Loucy (cell line): ENCODE data around the gene EZR.

Experiments used
- H2AFZ ChIP-seq: fragments of 200-600 bp; sonication (generic); 2 replicates; pipeline ENCODE4 v1.6.0; 2016; ENCODE audit warnings: antibody characterized with exemption, mild to moderate bottlenecking, low read length, moderate library complexity
- H3F3A ChIP-seq: fragments of 200-600 bp; 2 replicates; pipeline ENCODE4 v1.6.0; 2016; ENCODE audit warnings: antibody characterized with exemption, low read depth, mild to moderate bottlenecking
- H3K27me3 ChIP-seq: fragments of 200-600 bp; sonication (generic); 2 replicates; pipeline ENCODE4 v1.6.1; 2014; ENCODE audit warnings: low read length, mild to moderate bottlenecking; ENCODE audit not compliant: insufficient read depth, poor library complexity, severe bottlenecking
- H3K36me3 ChIP-seq: fragments of 200-600 bp; sonication (generic); 2 replicates; pipeline ENCODE4 v1.6.1; 2016; ENCODE audit warnings: low read length; ENCODE audit not compliant: insufficient read depth
- H3K4me1 ChIP-seq: fragments of 200-600 bp; sonication (generic); 2 replicates; pipeline ENCODE4 v1.5.1; 2014; ENCODE audit warnings: low read length, mild to moderate bottlenecking; ENCODE audit not compliant: insufficient read depth, poor library complexity, severe bottlenecking
- H3K4me2 ChIP-seq: fragments of 200-600 bp; sonication (generic); 2 replicates; pipeline ENCODE4 v1.6.0; 2014; ENCODE audit warnings: antibody characterized with exemption, low read length, low read depth, mild to moderate bottlenecking; ENCODE audit not compliant: poor library complexity, severe bottlenecking
- H3K4me3 ChIP-seq: fragments of 200-600 bp; sonication (generic); 2 replicates; pipeline ENCODE4 v1.5.1; 2014; ENCODE audit warnings: low read length, mild to moderate bottlenecking, mixed read lengths; ENCODE audit not compliant: poor library complexity, severe bottlenecking
- H3K79me2 ChIP-seq: fragments of 200-600 bp; sonication (generic); 2 replicates; pipeline ENCODE4 v1.6.1; 2014; ENCODE audit warnings: low read length; ENCODE audit not compliant: insufficient read depth
- H3K9ac ChIP-seq: fragments of 200-600 bp; sonication (generic); 2 replicates; pipeline ENCODE4 v1.6.0; 2014; ENCODE audit warnings: mild to moderate bottlenecking, low read depth, low read length, moderate library complexity; ENCODE audit not compliant: poor library complexity, severe bottlenecking
- H3K9me2 ChIP-seq: fragments of 200-600 bp; sonication (generic); replicated peaks from 2 replicates; pipeline ENCODE4 v1.6.1; 2016; ENCODE audit warnings: low read depth, low read length, mixed read lengths
- H3K9me3 ChIP-seq: fragments of 200-600 bp; sonication (generic); 2 replicates; pipeline ENCODE4 v1.6.1; 2014; ENCODE audit warnings: mild to moderate bottlenecking, antibody characterized with exemption, low read length, low read depth; ENCODE audit not compliant: insufficient read depth
- H4K20me1 ChIP-seq: fragments of 200-600 bp; sonication (generic); 2 replicates; pipeline ENCODE4 v1.6.0; 2014; ENCODE audit warnings: antibody characterized with exemption, low read length, mild to moderate bottlenecking; ENCODE audit not compliant: insufficient read depth, poor library complexity, severe bottlenecking
- EZH2phosphoT487 ChIP-seq: fragments of 200-600 bp; IDR thresholded peaks from 2 replicates; pipeline ENCODE4 v1.6.1; 2018; ENCODE audit warnings: antibody characterized with exemption, mild to moderate bottlenecking, moderate library complexity, borderline replicate concordance
- TF ChIP-seq, protein P1 (sequence below): fragments of 200-600 bp; sonication (generic); conservative IDR thresholded peaks from 2 replicates; pipeline ENCODE4 v1.5.1; 2014; ENCODE audit warnings: mild to moderate bottlenecking, antibody characterized with exemption, low read length

Gene EZR

DNA sequence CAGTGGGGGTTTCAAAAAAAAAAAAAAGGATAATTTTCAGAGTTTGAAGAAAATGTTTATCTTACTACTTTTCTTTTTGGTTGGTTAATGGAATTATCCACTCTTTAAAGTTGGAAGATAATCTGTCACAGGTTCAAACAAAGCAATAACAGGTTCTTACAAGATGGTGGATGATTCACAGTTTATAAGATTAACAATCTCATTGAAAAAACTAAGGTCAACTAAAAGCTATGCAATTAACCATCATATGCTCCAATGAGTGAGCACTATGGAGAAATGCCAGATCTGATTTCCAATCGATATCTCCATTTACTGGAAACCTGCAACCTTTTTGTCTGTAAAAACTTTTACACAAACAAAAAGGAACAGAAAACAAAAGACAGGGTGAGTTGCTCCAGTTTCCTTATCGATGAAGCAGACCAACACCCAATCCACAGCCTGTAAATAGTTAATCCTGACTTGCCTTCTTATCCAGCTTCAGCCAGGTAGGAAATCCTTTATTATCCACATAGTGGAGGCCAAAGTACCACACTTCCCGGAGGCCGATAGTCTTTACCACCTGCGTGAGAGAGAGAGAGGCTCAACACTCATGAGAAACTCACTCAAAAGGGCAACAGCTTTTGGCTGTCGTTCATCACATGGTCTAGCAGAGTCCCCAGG, 32.4 kb downstream of the EZR start:
- Histone ChIP-seq H3K36me3 (peaks cover 70% of the 10 kb centered on the region), H4K20me1 (peaks cover 15% of the 10 kb centered on the region), H3K9ac (no peak overlapping the region), H3K4me3 (no peak overlapping the region), H3K4me2 (no peak overlapping the region), H3K9me3 (no peaks in the 10 kb centered on the region), H3K4me1 (peaks cover 15% of the 10 kb centered on the region), H3K79me2 (peaks cover 20% of the 10 kb centered on the region), H3K27me3 (no peaks in the 10 kb centered on the region), H2AFZ (no peak overlapping the region), H3F3A (no peaks in the 10 kb centered on the region), H3K9me2 (no peaks in the 10 kb centered on the region)
- no peak for TF ChIP-seq EZH2phosphoT487
- TF ChIP-seq, protein P1, sequence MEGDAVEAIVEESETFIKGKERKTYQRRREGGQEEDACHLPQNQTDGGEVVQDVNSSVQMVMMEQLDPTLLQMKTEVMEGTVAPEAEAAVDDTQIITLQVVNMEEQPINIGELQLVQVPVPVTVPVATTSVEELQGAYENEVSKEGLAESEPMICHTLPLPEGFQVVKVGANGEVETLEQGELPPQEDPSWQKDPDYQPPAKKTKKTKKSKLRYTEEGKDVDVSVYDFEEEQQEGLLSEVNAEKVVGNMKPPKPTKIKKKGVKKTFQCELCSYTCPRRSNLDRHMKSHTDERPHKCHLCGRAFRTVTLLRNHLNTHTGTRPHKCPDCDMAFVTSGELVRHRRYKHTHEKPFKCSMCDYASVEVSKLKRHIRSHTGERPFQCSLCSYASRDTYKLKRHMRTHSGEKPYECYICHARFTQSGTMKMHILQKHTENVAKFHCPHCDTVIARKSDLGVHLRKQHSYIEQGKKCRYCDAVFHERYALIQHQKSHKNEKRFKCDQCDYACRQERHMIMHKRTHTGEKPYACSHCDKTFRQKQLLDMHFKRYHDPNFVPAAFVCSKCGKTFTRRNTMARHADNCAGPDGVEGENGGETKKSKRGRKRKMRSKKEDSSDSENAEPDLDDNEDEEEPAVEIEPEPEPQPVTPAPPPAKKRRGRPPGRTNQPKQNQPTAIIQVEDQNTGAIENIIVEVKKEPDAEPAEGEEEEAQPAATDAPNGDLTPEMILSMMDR = no peak

DNA sequence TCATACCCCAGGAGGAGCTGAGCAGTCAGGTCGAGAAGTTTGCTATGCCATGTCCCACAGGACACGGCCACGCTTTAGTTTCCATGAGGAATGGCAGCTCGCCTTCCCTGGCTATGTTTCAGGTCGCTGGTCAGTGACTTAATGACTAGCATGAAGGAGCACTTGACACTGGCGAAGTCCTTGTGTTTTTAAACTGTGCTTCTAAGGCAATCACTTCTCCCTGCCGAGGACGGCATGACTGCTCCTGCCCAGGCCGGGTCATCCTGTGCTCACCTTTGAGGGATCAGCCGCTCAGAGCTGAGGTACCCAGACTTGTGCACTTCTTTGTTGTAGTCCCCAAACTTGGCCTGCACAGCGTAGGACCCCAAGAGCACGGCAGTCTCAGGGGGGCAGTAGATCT, 34.1 kb downstream of the EZR start:
- peaks cover 4% of the 10 kb centered on the region for H3K79me2 ChIP-seq
- peaks cover 8% of the 10 kb centered on the region for H4K20me1 ChIP-seq
- H3K9ac ChIP-seq = no peak overlapping the region

GRCh38 chr6:158784505-158784904, 34.7 kb downstream of the EZR start:
- H4K20me1 ChIP-seq = peaks cover 4% of the 10 kb centered on the region

More for the DNA sequence above, 34.1 kb downstream of the EZR start:
- Histone ChIP-seq H3F3A (no peaks in the 10 kb centered on the region), H3K9me3 (no peaks in the 10 kb centered on the region), H3K9me2 (no peaks in the 10 kb centered on the region), H3K4me1 (peaks cover 10% of the 10 kb centered on the region), H2AFZ (no peak overlapping the region), H3K36me3 (peaks cover 87% of the 10 kb centered on the region), H3K4me2 (no peak overlapping the region), H3K27me3 (no peaks in the 10 kb centered on the region), H3K4me3 (no peak overlapping the region)
- TF ChIP-seq, protein P1 = no peak
- no peak for TF ChIP-seq EZH2phosphoT487

More at GRCh38 chr6:158784505-158784904, 34.7 kb downstream of the EZR start:
- no peaks in the 10 kb centered on the region for H3K9me2 ChIP-seq
- no peak overlapping the region for H3K9ac ChIP-seq
- H3F3A ChIP-seq = no peaks in the 10 kb centered on the region
- no peaks in the 10 kb centered on the region for H3K79me2 ChIP-seq
- H3K4me2 ChIP-seq = no peak overlapping the region
- H2AFZ ChIP-seq = no peak overlapping the region
- H3K9me3 ChIP-seq = no peaks in the 10 kb centered on the region
- TF ChIP-seq EZH2phosphoT487 = no peak
- TF ChIP-seq, protein P1 = no peak
- H3K27me3 ChIP-seq = no peaks in the 10 kb centered on the region
- H3K36me3 ChIP-seq = peaks cover 89% of the 10 kb centered on the region
- peaks cover 5% of the 10 kb centered on the region for H3K4me1 ChIP-seq
- H3K4me3 ChIP-seq = no peak overlapping the region
